GM18909 (cell line): ENCODE results near the gene WASF2.
A peak's percentile ranks its signal among the peaks of the same experiment; 100 is the strongest.

Experiments used
- ATAC-seq: cut with Tn5 transposase; IDR thresholded peaks from one replicate; pipeline ENCODE4 v1.9.1; 2021; ENCODE audit warnings: mild to moderate bottlenecking; ENCODE audit not compliant: unreplicated experiment, poor library complexity

WASF2 gene

DNA sequence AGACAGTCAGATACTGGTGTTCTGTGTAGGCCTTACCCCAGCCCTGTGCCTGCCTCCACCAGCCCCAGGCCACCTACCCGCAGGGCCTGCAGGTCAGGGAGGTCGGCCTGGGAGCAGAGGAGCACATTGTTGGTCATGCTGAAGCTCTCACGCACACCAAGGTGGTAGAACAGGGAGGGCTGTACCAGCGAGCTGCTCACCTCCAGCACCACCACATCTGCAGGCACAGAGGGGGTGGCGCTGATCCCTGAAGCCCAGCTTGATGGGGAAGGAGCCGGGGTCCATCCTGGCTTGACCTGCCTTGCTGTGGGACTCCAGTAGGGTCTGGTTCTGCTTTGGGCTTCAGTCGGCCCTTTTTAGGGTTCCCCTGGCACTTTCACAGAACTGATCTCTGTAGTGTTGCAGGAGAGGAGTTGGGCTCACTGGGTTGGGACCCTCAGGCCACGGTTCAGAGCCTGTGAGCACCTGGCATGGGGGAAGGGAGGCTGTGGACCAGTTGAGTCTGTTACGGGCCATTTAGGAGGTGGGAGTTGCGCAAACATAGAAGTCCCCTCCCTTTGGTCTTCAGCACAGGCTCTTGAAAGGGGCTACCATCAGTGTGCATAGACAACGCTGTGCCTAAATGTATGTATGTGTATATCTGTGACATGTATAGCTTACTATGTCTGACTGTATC lies 125.1 kb downstream of the WASF2 start:
- ATAC-seq = no peak

DNA sequence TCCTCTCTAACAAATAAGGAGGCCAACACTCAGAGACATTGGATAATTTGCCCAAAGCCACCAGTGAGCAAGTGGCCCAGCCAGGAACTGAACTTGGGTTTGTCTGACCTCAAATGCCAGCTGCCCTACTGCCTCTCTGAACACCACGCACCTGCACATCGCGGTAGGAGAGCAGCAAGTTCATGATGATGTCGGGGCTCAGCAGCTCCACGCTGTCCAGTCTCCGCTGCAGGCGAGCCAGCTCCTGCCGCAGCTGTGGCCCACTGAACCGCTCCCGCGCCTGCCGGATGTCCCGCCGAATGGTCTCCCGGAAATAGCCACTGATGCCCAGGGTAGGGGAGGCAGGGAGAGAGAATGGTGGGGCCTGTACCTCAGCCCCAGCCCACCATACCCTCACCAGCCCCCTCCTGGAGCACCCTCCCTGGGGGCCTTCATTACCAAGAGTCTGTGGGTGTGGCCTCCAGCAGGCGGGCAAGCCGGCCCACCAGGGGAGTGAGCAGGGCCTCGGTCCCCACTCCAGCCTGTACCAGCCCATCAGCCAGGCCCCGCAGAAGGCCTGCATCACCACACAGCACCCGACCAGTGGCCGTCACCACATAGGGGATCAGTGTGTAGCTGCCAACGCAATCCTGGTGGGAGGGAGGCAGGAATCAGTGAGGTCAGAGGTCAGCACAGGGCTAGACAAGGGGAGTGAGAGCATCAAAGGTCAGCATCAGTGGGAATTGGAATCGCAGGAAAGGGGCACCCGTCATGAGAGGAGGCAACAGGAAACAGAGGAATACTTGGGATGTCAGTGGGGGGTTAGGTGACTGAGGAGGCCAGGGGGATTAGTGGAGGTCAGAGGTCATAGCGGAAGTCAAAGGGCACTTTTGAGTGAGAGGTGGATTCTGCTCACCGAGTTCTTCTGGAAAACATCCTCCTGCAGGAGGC lies 125.9 kb downstream of the WASF2 start:
- no peak for ATAC-seq

DNA sequence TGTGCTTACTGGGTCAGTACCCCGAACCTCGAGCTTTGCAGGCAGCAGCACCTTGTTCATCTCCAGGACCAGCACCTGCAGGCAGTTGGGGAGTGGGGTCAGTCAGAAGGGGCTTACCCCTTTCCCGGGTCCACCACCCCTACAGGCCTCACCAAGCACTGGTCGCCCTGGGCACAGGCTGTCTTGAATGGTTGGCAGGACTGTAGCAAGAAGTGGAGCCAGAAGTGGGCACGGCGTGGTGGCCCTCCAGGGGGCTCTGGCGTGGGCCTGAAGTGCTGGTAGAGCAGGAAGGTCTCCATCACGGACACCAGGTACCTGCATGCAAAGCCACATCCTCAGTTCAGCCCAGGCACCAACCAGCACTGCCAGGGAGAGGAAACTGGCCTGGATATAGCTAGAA lies 128.4 kb downstream of the WASF2 start:
- ATAC-seq = no peak

DNA sequence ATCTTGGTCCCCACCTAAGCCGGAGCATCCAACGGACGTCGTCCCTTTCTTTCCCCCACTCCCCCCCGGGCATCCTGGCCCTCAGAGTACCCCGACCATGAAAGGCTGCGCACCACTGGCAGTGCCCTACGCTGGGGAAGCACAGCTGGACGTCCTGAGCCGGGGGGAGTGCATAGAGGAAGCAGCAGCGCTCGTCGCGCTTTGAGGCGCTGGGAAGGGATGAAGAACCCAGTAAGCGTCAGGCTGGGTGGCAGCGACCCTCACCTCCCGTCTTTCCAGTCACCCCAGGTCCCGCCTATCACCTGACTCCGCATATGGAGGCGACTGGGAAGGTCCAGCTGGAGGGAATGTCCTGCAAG lies 128.9 kb downstream of the WASF2 start:
- ATAC-seq = no peak

DNA sequence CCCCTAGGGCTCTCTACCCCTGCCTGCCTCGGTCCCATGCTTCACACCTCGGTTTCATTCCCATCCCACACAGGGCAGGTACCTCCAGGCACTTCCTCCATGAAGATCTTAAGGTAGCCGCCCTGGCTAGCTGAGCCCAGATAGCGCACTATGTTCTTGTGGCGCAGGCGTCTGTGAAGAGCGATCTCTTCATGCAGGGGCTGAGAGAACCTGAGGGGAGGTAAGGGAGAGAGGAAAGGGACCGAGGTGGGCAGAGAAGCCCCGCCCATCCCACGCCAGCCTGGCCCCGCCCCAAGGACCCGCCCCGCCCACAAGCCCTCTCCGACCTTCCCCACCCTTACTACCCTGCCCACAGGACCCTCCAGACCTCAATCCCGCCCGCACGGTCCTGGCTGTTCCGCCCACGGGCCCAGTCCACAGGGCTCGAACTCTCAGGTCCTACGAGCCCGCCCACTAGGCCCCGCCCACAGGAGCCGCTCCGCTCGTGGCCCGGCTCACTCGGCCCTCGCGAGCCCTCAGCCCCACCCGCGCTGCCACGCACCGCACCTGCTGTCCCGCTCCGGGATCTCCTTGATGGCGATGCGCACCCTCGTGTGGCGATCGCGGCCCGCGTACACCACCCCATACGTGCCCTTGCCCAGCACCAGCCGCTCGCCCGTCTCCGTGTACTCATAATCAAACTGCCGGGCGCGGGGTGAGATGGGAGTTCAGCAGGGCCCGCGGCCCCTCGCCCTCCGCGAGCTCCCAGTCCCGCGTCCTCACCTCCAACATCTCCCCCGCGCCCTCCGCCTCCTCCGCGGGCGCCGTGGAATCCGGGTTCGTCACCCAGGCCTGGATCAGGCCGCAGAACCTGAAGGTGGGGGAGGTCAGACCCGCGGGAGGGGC lies 129.6 kb downstream of the WASF2 start:
- ATAC-seq = no peak

DNA sequence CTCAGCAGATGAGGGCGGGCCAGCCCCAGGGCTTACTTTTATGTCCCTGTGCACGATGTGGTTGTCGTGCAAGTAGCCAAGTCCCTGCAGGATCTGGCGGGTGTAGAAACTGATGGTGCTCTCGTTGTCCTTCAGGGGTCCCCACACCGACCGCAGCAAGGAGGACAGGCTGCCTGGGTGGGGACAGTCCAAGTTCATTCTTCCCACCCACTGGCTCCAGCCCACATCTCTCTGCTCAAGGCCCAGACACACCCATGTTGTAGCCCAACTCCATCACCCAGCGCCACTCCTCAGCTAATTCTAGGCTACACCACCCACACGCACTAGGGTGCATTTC lies 130.2 kb downstream of the WASF2 start:
- ATAC-seq = no peak

DNA sequence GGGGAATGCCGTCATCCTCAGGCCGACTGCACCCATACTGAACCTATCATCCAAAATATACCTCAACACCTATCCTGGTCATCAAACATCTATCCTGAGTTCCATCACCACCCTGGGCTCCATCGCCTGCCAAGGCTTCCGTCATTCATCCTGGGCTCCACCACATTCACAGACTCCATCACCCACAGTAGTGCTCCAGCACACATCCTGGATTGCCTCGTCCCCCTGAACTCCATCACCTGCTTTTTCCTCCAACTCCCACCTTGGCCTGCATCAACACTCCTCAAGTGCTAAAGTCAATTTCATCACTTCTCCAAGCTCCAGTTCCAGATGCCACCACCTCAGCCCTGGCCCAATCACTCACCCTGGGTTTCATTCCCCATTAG lies 131.0 kb downstream of the WASF2 start:
- no peak for ATAC-seq

DNA sequence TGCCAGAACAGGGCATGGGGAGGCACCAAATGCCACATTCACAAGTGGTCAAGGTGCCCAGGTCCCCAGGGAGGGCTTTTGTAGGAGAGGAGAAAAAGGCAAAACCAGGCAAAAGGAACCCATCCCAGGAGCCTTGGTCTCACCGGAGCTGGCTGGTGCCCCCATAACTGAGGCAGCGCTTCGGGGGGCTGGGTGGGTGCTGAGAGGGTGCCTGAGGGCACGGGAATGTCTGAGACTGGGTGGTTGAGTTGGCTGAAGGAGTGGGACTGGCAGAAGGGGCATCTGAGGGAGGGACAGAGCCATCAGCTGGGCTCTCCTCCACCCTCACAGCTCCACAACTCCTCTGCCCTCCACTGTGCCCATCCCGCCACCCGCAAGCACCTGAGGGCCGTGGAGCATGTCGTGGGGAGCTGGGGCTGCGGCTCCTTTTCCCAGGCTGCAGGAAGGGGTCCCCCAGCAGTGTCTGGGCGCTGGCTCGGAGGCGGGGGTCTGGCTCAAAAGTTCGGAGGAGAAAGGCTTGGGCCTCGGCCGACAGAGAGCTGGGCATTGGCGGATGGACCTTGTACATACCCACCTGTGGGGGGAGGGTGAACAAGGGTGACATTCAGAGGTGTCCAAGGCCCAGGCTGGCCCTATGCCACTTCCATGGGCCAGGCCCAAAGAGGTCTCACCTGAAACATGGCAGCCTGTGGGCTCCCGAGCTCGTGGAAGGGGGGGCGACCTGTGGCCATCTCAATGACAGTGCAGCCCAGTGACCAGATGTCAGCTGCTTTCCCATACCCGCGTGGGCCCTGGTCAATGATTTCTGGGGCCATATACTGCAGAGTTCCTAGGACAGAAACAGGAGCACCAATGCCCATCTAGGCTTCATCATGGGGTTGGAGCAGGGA lies 131.7 kb downstream of the WASF2 start:
- ATAC-seq = no peak

DNA sequence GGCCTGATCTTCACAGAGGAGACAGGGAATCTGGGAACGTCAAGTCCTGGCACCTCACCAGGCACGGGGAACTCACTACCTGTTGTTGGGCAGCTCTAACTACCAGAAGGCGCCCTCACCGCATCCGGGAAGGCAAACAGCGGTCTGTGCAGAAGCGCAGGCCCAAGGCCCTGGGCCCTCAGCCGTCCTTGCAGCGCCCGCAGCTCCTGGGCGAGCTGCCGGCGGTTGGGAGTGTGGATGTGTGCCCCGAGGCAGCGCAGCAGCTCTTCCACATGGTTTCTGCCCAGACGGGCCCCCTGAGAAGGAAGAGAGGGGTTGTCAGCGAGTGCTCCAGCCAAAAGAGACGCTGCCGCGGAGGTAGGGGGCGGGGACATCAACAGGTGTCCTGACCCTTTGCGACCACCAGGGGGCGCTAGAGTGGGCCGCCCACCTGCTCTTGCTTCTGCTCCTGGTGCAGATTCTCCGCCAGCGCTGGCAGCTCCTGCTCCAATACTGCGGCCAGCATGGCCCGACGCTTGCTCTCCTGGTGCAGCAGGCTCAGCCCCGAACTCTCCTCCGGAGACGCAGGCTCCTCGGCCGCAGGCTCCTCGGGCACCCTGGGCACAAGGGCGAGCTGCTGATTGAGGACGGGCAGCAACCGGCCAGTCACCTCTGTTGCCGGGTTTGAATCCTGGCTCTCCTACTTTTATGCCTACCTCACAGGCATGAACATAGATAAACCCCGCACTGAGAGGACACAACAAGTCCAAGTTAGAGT lies 132.5 kb downstream of the WASF2 start:
- peak; percentile 62 for ATAC-seq

DNA sequence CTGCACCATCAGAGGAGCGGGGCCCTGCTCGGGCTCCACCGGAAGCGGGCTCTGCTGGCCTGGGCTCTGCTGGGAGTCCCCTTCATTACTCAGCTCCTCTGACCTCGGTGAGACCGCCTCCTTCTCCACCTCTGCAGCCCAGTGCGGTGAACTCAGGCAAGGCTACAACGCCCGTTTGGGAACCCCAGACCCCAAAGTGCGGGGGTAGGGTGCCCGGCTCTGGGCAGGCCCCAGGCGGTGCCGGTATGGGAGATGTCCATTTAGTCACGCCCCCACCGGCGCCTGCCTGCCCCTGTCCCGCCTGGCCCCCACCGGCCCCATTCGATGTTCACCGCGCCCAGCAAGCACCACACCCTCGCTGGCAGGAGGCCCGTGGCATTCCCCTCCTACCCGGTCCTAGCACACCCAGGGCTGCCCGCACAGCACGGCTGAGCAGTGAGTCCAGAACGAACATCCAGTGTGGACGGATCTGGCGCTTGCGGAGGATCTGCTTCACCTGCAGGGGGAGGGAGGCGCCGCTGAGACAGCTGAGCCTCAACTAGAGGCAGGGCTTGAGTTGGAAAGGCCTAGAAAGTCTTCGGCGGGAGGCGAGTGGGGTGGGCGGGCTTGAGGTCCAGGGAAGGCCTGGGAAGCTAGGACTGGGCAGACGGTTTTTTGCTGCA lies 133.2 kb downstream of the WASF2 start:
- ATAC-seq = no peak

DNA sequence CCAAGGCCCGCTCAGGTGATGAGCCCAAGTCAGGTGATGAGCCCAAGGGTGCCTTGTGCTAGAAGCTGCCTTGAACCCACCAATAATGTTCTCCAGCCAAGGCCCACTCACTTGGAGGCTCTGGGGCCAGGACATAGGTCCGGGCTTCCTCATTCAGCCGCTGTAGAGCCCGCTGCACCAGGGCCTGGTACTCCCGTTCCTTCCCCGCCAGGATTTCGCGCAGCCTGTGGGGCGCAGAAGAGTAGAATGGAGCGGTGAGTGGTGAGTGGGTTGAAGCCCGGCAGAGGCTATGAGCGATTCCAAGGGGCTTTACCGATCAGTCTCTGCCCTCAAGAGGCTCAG lies 133.7 kb downstream of the WASF2 start:
- ATAC-seq = no peak

DNA sequence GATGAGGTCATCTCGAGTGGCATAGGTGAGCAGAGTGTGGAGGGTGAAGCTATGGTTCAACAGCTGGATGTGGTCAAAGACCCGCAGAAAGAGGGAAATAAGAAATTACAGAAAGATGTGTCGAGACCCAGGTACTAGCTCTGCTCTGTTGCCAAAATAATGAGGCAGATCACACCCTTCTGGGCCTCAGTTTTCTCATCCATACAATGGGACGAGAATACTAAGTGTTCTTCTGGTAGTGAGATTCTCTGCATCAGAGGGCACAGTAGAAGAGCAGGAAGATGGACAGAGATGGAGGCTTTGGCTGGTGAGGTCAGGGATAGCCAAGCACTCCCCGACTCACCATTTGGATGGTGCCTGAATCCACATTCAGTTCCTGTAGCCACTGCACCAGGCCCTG lies 134.3 kb downstream of the WASF2 start:
- no peak for ATAC-seq
